Activated gamma-delta T cell (primary cell): ENCODE results near the gene ZCCHC2.

Source experiments
- DNase-seq: peaks from one replicate; lab custom pipeline; 2025; lab: John Stamatoyannopoulos, UW

The ZCCHC2 gene

DNA sequence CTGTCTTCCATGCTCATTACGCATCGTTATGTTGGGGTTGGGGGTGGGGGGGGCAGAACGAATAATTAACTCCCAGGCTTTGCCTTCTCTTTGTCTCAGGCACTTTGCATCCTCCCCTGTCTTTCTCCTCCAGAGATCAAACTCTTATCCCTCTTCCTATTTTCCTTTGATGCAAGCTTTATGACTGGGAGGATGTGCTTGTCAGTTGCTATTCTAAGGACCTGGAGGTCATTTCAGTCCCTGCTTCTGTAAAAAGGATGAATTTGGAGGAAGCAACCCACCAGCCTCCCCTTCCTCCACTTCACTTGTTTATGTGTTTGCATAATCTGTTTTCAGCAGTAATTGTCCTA is 87.5 kb downstream of the ZCCHC2 start:
- DNase-seq, result no peak

DNA sequence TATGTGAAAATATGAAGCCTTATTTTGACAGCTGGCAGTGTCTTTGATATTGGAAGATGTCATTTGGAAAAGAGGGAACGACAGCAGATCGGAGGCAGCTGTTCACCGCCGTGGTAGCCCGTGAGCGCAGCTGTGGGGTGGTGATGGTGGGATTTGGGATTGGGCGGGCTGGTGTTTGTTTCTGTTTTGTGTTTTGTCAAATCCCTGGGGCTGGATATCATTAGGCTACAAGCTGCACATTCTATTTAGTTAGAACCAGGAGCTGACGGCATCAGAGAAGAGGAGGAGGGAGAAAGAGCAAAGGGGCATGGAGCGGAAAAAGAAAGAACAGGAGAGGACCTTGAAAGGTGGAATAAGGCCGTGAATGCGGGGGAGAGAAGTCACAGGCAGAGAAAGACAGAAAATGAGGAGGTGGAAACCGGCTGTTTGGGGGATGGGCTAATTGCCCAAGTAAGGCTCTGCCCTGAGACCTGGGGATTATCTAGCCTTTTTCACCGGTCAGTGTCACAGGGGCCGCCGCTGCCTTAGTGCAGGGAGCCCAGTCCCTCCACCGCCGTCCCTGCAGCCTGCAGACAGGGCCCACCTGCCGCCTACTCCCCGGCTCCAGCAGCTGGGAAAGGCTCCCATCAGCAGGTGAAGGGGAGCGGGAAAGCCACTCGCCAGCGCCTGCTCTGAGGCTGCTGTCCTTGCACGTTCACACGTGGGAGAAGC is 88.0 kb downstream of the ZCCHC2 start:
- no peak for DNase-seq

DNA sequence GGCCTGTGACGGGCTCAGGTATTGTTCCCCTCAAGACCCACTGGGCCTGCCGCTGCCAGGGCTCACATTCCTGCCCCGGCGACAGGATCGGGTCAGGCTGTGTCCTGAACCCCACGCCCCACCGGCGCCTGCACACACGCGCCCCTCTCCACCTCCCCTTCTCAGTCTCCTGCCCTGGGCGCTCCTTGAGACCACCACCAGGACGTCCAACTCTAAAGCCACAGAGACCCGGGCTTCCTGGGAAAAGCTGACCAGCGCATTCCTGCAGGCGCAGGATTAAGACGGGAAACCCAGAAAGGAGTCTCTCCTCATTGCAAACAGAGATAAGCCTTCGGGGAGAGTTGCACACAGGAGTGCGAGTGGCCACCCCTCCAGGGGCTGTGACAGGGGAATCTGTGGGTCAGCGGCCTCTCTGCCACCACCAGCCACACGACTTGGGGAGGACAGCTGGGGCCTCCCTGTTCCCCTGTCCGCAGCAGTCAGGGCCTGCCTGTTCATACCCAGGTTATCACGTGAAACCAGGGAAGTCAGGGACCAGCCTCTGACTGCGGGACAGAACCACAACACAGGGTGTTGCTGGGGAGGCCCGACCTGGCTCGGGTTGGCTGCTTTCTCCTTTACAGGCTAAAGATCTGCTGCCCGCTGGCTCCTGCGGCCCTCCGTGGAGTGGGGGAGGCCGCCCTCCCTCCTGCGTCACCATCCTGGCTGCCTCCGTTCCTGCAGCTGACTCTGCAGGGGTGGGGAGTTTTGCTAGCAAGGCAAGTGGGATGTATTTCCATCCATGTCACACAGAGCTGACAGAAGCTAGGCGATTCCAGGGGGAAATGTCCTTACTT is 88.8 kb downstream of the ZCCHC2 start:
- DNase-seq, result no peak

DNA sequence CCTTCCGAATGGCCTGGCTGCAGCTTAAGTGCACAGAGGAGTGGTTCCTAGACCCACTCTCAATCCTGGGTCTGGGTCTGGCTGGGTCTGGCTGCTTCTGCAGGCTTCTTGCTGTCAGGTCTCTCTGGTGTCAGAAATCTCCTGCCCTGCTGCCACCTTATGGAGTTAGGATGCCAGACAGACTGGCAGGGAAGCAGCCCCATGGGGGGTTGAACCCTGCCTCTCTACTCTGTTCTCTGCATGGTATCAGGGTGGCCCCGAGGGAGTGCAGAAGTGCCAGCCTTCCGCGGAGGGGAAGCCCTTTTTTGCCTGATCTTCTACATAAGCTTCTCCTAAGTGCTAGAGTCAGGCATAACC is 89.4 kb downstream of the ZCCHC2 start:
- no peak for DNase-seq

DNA sequence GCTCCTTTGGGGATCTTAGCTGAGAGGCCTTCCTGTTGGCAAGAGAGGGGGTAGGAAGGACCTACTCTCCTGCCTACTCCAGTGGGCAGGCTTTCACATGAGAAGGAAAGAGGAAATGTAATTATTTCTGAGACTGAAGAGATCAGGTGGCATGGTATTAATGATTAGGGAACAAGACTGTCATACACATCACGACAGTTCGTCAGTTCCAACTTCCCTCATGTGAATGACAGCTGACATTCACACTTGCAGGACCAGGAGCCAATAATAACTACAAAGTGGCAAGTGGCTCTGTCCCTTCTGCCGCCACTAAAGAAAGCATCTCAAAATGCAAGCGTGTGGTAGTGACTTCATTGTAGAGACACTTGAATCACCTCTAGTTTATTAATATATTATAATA is 90.0 kb downstream of the ZCCHC2 start:
- no peak for DNase-seq

DNA sequence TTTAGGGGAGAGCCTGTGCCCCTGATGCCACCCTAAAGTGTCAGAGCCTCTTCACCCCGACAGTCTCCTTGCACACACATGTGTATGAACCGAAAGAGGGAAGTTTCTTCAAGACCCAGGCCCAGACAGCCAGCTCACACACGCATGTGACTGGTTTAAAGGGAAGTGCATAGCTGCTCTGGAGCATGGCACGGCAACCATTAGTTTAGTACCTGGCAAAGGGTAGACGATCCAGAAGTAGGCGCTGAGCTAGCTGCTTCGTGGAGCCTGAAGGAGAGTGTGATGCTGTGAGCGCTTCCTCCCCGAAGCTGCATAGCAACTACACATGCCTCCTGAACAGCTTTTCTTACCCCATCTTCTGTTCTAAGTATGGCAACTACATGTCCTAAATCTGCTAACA is 91.7 kb downstream of the ZCCHC2 start:
- no peak for DNase-seq

DNA sequence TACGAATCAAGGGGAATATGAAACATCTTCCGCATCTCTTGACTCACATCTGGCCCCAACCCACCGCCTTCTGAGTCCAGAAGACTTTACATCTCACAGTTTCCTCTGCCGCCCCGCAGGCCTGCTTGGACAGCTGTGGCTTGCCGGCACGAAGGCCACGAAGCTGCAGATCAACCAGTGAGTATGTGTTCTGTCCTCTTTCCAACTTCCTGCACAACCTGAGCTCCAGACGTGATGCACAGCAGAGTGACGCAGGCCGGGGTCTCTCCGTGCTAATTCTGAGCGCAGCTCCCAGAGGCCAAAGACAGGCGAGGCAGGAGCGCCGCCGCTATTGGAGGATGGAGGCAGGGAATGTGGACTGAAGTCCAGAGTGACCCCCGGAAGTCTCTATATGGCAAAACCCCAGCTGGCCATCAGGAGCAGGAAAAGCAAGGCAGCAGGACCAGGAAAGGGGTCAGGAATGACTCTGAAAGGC is 93.5 kb downstream of the ZCCHC2 start:
- no peak for DNase-seq

DNA sequence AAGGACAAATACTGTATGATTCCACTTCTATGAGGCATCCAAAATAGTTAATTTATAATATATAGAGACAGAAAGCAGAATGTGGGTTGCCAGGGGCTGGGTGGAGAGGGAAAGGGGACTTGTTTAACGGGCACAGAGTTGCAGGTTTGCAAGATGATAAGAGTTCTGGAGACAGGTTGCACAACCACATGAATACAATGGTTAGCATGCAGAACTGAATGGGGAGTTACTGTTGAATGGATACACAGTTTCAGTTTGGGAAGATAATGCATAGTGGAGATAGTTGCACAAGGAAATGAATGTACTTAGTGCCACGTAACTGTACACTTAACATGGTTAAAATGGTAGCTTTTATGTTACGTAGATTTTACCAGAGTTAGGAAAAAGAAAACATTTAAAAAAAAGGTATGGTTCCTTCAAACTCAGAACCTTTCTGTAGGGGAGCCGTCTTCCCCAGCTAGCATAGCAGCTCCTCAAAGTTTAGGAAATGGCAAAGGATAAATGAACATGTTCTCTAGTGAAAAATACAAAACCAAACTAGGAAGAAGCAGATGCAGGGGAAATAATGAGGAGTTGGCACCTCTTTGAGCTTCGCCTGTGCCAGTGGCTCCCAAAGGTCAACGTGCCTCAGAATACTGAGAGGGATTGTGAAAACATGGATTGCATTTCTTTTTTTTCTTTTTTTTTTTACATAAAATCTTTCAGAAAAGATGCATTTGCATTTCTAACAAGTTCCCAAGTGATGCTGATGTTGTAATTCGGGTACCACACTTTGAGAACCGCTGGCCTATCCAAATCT is 95.2 kb downstream of the ZCCHC2 start:
- DNase-seq, result no peak

DNA sequence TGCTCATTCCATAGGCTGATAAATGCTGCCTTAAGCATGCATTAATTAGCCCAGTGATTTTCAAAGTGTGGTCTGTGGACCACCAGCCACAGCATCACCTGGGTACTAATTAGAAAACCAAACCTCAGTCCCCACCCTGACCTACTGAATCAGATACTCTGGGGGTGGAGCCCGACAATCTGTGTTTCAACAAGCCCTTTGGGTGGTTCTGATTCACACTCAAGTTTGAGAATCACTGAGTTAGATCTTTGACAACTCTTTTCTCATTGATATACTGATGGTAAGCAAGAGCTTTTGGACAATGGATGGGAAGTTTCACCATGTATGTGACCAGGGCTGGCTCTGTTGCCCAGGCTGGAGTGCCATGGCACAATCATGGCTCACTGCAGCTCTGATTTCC is 95.9 kb downstream of the ZCCHC2 start:
- no peak for DNase-seq

DNA sequence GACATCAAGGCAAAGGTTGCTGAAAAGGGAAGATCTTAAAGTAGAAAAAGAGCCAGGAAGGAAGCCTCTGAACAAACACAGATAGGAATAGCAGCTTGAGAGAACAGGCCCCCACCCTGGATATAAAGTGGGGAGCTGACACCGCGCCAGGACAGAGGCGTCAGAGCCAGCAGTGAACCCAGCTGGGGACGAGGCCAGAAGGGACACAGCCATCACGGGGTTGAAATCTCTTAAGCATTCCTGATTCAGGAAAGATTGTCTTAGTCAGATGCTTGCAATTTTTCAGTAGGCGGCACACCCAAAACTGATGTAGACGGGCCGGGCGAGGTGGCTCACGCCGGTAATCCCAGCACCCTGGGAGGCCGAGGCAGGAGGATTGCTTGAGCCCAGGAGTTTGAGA is 98.7 kb downstream of the ZCCHC2 start:
- DNase-seq, result no peak

DNA sequence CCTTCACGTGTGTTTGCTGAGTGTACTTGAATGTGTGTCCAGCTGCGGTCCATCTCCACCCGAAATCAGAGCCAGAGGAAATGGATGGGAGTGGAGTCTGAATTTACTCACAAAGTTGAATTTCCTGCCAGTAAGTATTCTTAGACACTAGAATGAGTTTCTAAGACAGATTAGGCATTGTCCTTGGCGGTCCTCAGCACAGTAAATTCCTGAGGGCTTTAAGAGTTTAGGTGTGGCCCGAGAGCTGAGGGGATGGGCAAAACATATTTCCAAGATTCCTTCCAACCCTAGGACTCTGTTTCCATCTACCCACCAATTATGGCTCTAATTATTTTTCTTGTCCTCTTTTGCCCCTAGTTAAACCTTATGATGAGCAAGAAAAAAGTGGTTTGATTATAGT is 102.2 kb downstream of the ZCCHC2 start:
- DNase-seq, result no peak
